ENCODE data around the gene FHDC1.

The FHDC1 gene

DNA sequence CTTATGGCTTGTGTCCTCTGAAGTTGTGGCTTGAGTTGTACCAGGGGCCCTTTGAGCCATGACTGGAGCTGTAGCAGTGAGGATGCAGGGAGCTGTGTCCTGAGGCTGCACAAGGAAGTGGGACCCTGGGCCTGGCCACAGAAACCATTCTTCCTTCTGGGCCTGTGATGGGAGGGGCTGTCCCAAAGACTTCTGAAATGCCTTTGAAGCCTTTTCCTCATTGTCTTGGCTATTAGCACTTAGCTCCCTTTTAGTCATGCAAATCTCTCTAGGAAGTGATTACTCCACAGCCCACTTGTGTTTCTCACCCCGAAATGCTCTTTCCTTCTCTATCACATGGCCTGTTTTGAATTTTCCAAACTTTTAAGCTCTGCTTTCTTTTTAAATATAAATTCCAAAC lies 92.4 kb downstream of the FHDC1 start:
- DNase-seq (ENCODE audit: low spot score) (no peak), FAIRE-seq (no peak)
